ENCODE data around the gene PEPD. TPM values are rescaled to one million over a fixed set of nuclear protein-coding genes. Genes with fewer than 3 reads are reported as not detected.

PEPD gene
- total RNA-seq, 5 donors from 2014 or later (not counting 1 experiment from before 2014, with no cell fraction given), result 23.5 to 38.8 (median 31.8) TPM

DNA sequence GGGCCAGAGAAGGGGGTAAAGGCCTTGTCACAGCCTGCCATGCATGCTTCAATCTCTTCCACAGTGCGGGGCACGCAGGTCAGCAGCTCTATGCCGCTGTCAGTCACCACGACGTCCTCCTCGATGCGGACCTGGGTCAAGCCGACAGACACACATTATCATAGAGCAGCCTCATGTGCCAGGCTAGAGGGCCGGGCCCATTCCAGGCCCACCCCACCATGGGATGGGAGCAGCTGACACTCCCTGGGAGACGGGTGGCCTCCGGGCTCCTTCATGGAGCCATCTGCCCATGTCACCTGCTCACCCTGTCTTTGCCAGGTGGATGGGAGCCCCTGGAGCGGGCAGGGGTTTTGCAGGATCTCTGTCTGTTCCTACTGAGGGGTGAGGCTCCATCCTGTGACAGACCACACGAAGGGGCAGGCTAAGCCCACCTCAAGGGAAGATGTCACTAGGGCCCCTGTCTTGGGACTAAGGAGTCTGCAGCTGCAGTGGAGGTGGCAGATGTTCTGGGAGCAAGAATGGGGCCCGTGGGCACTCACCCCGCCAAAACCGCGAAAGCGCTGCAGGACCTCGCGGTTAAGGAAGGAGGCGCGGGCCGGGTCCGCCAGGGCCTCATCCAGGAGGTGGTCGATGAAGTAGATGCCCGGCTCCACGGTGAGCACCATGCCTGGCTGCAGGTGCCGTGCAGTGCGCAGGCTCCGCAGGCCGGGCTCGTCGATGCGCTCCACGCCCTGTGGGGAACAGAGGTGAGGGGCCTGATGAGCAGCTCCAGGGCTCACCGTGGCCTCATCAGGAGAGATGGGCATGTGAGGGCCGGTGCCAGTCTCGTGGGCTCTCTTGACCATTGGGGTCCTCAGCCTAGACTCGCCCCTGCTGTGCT, 134.0 kb downstream of the PEPD start:
- Histone ChIP-seq H3K9me3 (no peaks in the 10 kb centered on the region), H3K4me1 (ENCODE audit: control insufficient read depth in 1 of 2, extremely low read depth in 1 of 2, insufficient read depth in 2 of 2, low read length in 2 of 2) (no peaks in the 10 kb centered on the region), H3K27me3 (replicated peaks in 1 of 2; ENCODE audit: control insufficient read depth in 2 of 2, extremely low read depth in 1 of 2, insufficient read depth in 2 of 2, low read length in 1 of 2) (no peaks in the 10 kb centered on the region), H3K4me3 (ENCODE audit: control insufficient read depth in 1 of 2, extremely low read depth in 1 of 2, low read length in 1 of 2) (no peak overlapping the region), H3K27ac (ENCODE audit: low read length) (no peak overlapping the region), H3K36me3 (ENCODE audit: control insufficient read depth in 2 of 2, extremely low read depth in 1 of 2, insufficient read depth in 1 of 2, low read length in 1 of 2) (peaks cover 7 to 12% of the 10 kb centered on the region in 2 donors)
- ATAC-seq (replicated peaks in 1 of 4) (no peak), DNase-seq (no peak)
- Mint-ChIP-seq H3K36me3 (no peaks in the 10 kb centered on the region), H3K4me3 (no peak overlapping the region), H3K9me3 (no peaks in the 10 kb centered on the region), H3K27me3 (no peaks in the 10 kb centered on the region), H3K27ac (no peak overlapping the region), H3K4me1 (peaks cover 5 to 13% (median 13%) of the 10 kb centered on the region in 3 donors)
- CTCF ChIA-PET, result no interaction called here
- POLR2A ChIA-PET, result no interaction called here
- WGBS (ENCODE audit: insufficient coverage), result 95% methylated on average over 36 of the region's 39 CpGs

DNA sequence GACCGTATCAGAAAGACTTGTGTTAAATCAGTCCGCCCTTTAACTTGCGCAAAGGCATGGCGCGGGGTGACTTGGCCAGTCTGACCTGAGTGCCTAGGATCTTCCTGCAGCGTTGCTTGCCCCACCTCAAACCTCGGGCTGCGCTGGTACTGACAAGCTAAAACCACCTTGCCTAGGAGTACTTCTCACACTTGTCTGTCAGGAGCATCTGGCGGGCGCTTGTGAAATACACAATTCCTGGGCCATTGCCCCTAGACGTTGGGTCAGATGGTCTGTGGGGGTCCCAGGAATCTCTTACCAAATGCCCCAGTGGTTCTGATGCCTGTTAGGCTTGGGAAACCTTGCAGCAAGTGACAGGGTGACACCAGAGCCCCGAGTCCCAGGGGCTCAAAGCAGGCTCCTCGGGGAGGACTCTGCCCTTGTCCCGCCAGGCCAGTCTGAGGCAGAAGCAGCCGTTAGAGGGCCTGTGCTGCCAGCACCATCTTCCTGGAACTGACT, 135.2 kb downstream of the PEPD start:
- DNase-seq, result no peak
- WGBS (ENCODE audit: insufficient coverage), result 92% methylated on average over 14 of the region's 15 CpGs
- Histone ChIP-seq H3K27me3 (replicated peaks in 1 of 2; ENCODE audit: control insufficient read depth in 2 of 2, extremely low read depth in 1 of 2, insufficient read depth in 2 of 2, low read length in 1 of 2) (no peaks in the 10 kb centered on the region), H3K4me1 (ENCODE audit: control insufficient read depth in 1 of 2, extremely low read depth in 1 of 2, insufficient read depth in 2 of 2, low read length in 2 of 2) (no peaks in the 10 kb centered on the region), H3K4me3 (ENCODE audit: control insufficient read depth in 1 of 2, extremely low read depth in 1 of 2, low read length in 1 of 2) (no peak overlapping the region), H3K36me3 (ENCODE audit: control insufficient read depth in 2 of 2, extremely low read depth in 1 of 2, insufficient read depth in 1 of 2, low read length in 1 of 2) (peaks cover 7 to 12% of the 10 kb centered on the region in 2 donors), H3K9me3 (no peaks in the 10 kb centered on the region), H3K27ac (ENCODE audit: low read length) (no peak overlapping the region)
- H3K4me3 Mint-ChIP-seq, result no peak overlapping the region
- no peaks in the 10 kb centered on the region for H3K27me3 Mint-ChIP-seq
- ChIA-PET CTCF (no interaction called here), POLR2A (interaction anchor here in 1 of 2 donors (1.1 kb wide), 1 partner anchor 13 kb away, joined by 3 read pairs; the partner anchor contains the start of gene CEBPG)
- no peak overlapping the region for H3K27ac Mint-ChIP-seq
- H3K36me3 Mint-ChIP-seq, result no peaks in the 10 kb centered on the region
- H3K9me3 Mint-ChIP-seq, result no peaks in the 10 kb centered on the region
- ATAC-seq (replicated peaks in 1 of 4), result no peak
- H3K4me1 Mint-ChIP-seq, result peaks cover 13 to 22% (median 21%) of the 10 kb centered on the region in 3 donors

DNA sequence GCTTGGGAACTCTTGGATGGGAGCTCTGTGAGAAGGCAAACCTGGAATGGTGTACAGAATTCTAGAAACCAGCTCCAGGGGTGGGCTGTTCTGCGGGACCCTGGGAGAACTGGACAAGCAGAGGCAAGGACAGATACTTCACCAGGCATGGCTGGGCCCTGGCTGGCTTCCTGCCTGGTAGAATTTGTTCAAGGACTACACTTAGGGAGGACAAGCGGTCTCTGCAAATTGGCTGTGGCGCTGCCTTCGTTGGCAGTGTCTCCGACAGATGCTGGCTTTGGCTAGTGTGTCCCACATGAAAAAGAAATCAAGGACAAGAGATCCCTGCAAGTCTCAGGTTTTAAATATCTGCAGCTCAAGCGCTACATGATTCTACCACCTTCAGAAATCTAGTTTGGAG, 135.6 kb downstream of the PEPD start:
- DNase-seq (no peak), ATAC-seq (replicated peaks in 1 of 4) (no peak)
- WGBS (ENCODE audit: insufficient coverage), result 95% methylated on average over 6 of the region's 6 CpGs
- Histone ChIP-seq H3K27me3 (replicated peaks in 1 of 2; ENCODE audit: control insufficient read depth in 2 of 2, extremely low read depth in 1 of 2, insufficient read depth in 2 of 2, low read length in 1 of 2) (no peaks in the 10 kb centered on the region), H3K27ac (ENCODE audit: low read length) (no peak overlapping the region), H3K9me3 (no peaks in the 10 kb centered on the region), H3K36me3 (ENCODE audit: control insufficient read depth in 2 of 2, extremely low read depth in 1 of 2, insufficient read depth in 1 of 2, low read length in 1 of 2) (peaks cover 7 to 12% of the 10 kb centered on the region in 2 donors), H3K4me1 (ENCODE audit: control insufficient read depth in 1 of 2, extremely low read depth in 1 of 2, insufficient read depth in 2 of 2, low read length in 2 of 2) (no peaks in the 10 kb centered on the region), H3K4me3 (ENCODE audit: control insufficient read depth in 1 of 2, extremely low read depth in 1 of 2, low read length in 1 of 2) (no peak overlapping the region)
- ChIA-PET POLR2A (interaction anchor here in 1 of 2 donors (1.1 kb wide), 1 partner anchor 12 kb away, joined by 3 read pairs; the partner anchor contains the start of gene CEBPG), CTCF (no interaction called here)
- no peaks in the 10 kb centered on the region for H3K9me3 Mint-ChIP-seq
- H3K36me3 Mint-ChIP-seq, result peaks cover 4% of the 10 kb centered on the region
- H3K4me1 Mint-ChIP-seq, result peaks cover 16 to 25% (median 25%) of the 10 kb centered on the region in 3 donors
- no peak overlapping the region for H3K27ac Mint-ChIP-seq
- H3K4me3 Mint-ChIP-seq, result no peak overlapping the region
- no peaks in the 10 kb centered on the region for H3K27me3 Mint-ChIP-seq

DNA sequence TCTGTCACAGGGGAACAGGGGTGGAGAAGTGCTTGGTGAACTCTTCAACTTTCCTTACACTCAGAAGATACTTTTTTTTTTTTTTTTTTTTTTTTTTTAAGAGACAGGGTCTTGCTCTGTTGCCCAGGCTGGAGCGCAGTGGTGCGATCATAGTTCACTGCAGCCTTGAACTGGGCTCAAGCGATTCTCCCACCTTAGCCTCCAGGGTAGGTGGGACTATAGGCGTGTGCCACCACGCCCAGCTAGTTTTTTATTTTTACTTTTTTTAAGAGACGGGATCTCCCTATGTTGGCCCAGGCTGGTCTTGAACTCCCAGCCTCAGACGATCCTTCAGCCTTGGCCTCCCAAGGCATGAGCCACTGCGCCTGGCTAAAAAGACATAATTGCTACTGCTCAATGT, 136.6 kb downstream of the PEPD start:
- POLR2A ChIA-PET, result no interaction called here
- H3K4me3 ChIP-seq (ENCODE audit: control insufficient read depth in 1 of 2, extremely low read depth in 1 of 2, low read length in 1 of 2), result no peak overlapping the region
- no peaks in the 10 kb centered on the region for H3K27me3 Mint-ChIP-seq
- H3K36me3 ChIP-seq (ENCODE audit: control insufficient read depth in 2 of 2, extremely low read depth in 1 of 2, insufficient read depth in 1 of 2, low read length in 1 of 2), result peaks cover 7 to 12% of the 10 kb centered on the region in 2 donors
- no peak overlapping the region for H3K4me3 Mint-ChIP-seq
- WGBS (ENCODE audit: insufficient coverage), result 99% methylated on average over 7 of the region's 8 CpGs
- H3K4me1 Mint-ChIP-seq, result peaks cover 20 to 30% (median 27%) of the 10 kb centered on the region in 3 donors
- H3K27ac Mint-ChIP-seq, result peak overlapping the region in 1 of 2 donors; percentile 41
- H3K9me3 Mint-ChIP-seq, result no peaks in the 10 kb centered on the region
- ATAC-seq (replicated peaks in 1 of 4), result no peak
- H3K27me3 ChIP-seq (replicated peaks in 1 of 2; ENCODE audit: control insufficient read depth in 2 of 2, extremely low read depth in 1 of 2, insufficient read depth in 2 of 2, low read length in 1 of 2), result no peaks in the 10 kb centered on the region
- H3K9me3 ChIP-seq, result no peaks in the 10 kb centered on the region
- no peak for DNase-seq
- no peaks in the 10 kb centered on the region for H3K4me1 ChIP-seq (ENCODE audit: control insufficient read depth in 1 of 2, extremely low read depth in 1 of 2, insufficient read depth in 2 of 2, low read length in 2 of 2)
- CTCF ChIA-PET, result interaction anchor here in 1 of 2 donors (0.7 kb wide), 1 partner anchor 18 kb away, joined by 7 read pairs; no protein-coding TSS in a partner anchor
- peaks cover 7% of the 10 kb centered on the region for H3K36me3 Mint-ChIP-seq
- no peak overlapping the region for H3K27ac ChIP-seq (ENCODE audit: low read length)

DNA sequence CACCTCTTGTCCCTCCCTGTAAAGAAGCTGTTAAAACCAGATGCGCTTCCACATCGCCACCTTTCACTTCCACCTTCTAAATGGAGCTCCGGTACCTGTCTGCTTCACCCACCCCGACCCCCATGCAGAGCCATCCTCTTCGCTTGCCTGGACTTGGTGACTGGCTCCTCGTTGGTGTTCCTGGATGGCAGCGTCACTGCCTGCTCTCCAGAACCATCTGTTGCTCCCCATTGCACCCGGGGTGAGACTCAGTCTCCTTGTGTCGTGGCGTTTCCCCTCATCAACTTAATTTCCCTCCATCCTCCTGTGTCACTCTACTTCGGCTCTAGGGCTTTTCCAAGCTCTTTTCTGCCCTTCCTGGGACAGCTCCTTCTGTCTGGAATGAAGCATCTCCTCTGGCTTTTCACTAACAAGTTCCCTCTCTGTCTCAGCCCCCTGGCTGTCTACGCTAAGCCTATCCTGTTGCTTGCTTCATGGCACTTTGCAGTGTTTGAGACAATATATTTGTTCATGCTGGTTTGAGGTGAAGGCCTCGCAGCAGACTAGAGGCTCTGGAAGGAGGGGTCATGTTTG, 137.8 kb downstream of the PEPD start:
- Histone ChIP-seq H3K4me1 (ENCODE audit: control insufficient read depth in 1 of 2, extremely low read depth in 1 of 2, insufficient read depth in 2 of 2, low read length in 2 of 2) (no peaks in the 10 kb centered on the region), H3K9me3 (no peaks in the 10 kb centered on the region), H3K27me3 (replicated peaks in 1 of 2; ENCODE audit: control insufficient read depth in 2 of 2, extremely low read depth in 1 of 2, insufficient read depth in 2 of 2, low read length in 1 of 2) (no peaks in the 10 kb centered on the region), H3K4me3 (ENCODE audit: control insufficient read depth in 1 of 2, extremely low read depth in 1 of 2, low read length in 1 of 2) (no peak overlapping the region), H3K27ac (ENCODE audit: low read length) (no peak overlapping the region), H3K36me3 (ENCODE audit: control insufficient read depth in 2 of 2, extremely low read depth in 1 of 2, insufficient read depth in 1 of 2, low read length in 1 of 2) (peaks cover 7 to 16% of the 10 kb centered on the region in 2 donors)
- WGBS (ENCODE audit: insufficient coverage), result 98% methylated on average over 12 of the region's 13 CpGs
- Mint-ChIP-seq H3K4me1 (peaks cover 32 to 41% (median 39%) of the 10 kb centered on the region in 3 donors), H3K27ac (no peak overlapping the region), H3K9me3 (no peaks in the 10 kb centered on the region), H3K4me3 (no peak overlapping the region), H3K27me3 (no peaks in the 10 kb centered on the region), H3K36me3 (peaks cover 19% of the 10 kb centered on the region)
- no peak for ATAC-seq (replicated peaks in 1 of 4)
- POLR2A ChIA-PET, result no interaction called here
- DNase-seq, result no peak
- CTCF ChIA-PET, result no interaction called here

DNA sequence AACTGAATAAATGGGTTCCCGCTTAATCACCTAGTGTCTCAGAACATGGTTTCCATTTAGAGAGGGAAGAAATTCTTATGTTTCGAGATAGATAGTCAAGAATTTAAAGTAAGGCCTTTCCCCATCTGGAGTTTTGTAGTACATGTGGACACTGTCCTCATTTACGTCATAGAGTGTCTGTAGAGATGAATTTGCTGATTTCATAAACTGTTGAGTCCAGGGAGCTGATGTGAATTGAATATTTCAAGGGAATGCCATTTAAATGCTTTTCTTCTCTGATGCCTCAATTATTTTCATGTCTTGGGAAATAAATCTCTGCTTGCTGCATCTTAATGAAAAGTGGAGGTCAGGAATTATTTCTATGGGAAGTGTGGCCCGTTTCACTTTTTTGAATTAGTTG, 138.6 kb downstream of the PEPD start:
- H3K27me3 ChIP-seq (replicated peaks in 1 of 2; ENCODE audit: control insufficient read depth in 2 of 2, extremely low read depth in 1 of 2, insufficient read depth in 2 of 2, low read length in 1 of 2), result no peaks in the 10 kb centered on the region
- H3K4me1 ChIP-seq (ENCODE audit: control insufficient read depth in 1 of 2, extremely low read depth in 1 of 2, insufficient read depth in 2 of 2, low read length in 2 of 2), result peaks cover 0 to 2% of the 10 kb centered on the region in 2 experiments
- 94% methylated on average over 2 of the region's 4 CpGs for WGBS (ENCODE audit: insufficient coverage)
- H3K36me3 Mint-ChIP-seq, result peaks cover 19% of the 10 kb centered on the region
- peaks cover 40 to 49% (median 47%) of the 10 kb centered on the region in 3 donors for H3K4me1 Mint-ChIP-seq
- H3K4me3 Mint-ChIP-seq, result no peak overlapping the region
- H3K27ac ChIP-seq (ENCODE audit: low read length), result no peak overlapping the region
- no peak overlapping the region for H3K4me3 ChIP-seq (ENCODE audit: control insufficient read depth in 1 of 2, extremely low read depth in 1 of 2, low read length in 1 of 2)
- ATAC-seq (replicated peaks in 1 of 4), result no peak
- no peaks in the 10 kb centered on the region for H3K9me3 ChIP-seq
- peak overlapping the region in 1 of 2 donors; percentile 7 for H3K27ac Mint-ChIP-seq
- H3K9me3 Mint-ChIP-seq, result no peaks in the 10 kb centered on the region
- no peak for DNase-seq
- ChIA-PET CTCF (no interaction called here), POLR2A (no interaction called here)
- peaks cover 7 to 16% of the 10 kb centered on the region in 2 donors for H3K36me3 ChIP-seq (ENCODE audit: control insufficient read depth in 2 of 2, extremely low read depth in 1 of 2, insufficient read depth in 1 of 2, low read length in 1 of 2)
- no peaks in the 10 kb centered on the region for H3K27me3 Mint-ChIP-seq

Measured in T-cell (primary cell).